HepG2 (cell line): ENCODE measurements around the gene PHACTR1. TPM values are rescaled to one million over a fixed set of nuclear protein-coding genes. Genes with fewer than 3 reads are reported as not detected.

ENCODE experiments used
- ATAC-seq: fragments of 200-7000 bp; cut with Tn5 transposase; 3 replicates; pipeline ENCODE4 v1.9.1; 2020; ENCODE audit warnings: mild to moderate bottlenecking, moderate library complexity
- BruUV-seq: library from RNA; stranded (reverse); fragments of 400-500 nt; replicated peaks from 2 replicates; lab custom pipeline; 2021; lab: Mats Ljungman, UMichigan
- CTCF ChIA-PET: fragments of 300-600 bp; formaldehyde crosslinking; extraction: SDS; loops from one replicate; lab custom pipeline; 2021; ENCODE audit warnings: low total read pairs, inconsistent platforms, low intra/inter-chr PET ratio; lab: Yijun Ruan, JAX
- POLR2A ChIA-PET: fragments of 350-600 bp; sonication (Branson Sonifier 250); formaldehyde crosslinking; loops from one replicate; lab custom pipeline; 2020; ENCODE audit warnings: antibody characterized with exemption, inconsistent platforms; lab: Yijun Ruan, JAX
- DNase-seq: peaks from one replicate; pipeline ENCODE4 v3.0.0-alpha.2; 2015; ENCODE audit warnings: low spot score
- FAIRE-seq: peaks from 3 replicates; lab custom pipeline; 2011; peaks lifted over from hg19 to GRCh38; lab: Jason Lieb, UNC
- H2AFZ ChIP-seq: one replicate; pipeline ENCODE4 v1.6.1; 2011; ENCODE audit warnings: low read length, inconsistent platforms
- H3K27ac ChIP-seq: fragments of 300-600 bp; 3 replicates; pipeline ENCODE4 v1.8.0; 2011; ENCODE audit warnings: mixed run types, mild to moderate bottlenecking, mixed read lengths, low read length, inconsistent platforms; ENCODE audit not compliant: insufficient read depth; ENCODE audit errors: extremely low read length
- H3K27me3 ChIP-seq, 2 experiments: fragments of 200-600 bp in 1 of 2; 2 replicates in 1 of 2; 3 replicates in 1 of 2; pipeline versions ENCODE4 v1.6.0 to v1.8.0; 2011; ENCODE audit warnings: low read length in 2 of 2, mild to moderate bottlenecking in 2 of 2, moderate library complexity in 2 of 2, inconsistent platforms in 1 of 2; ENCODE audit not compliant: insufficient read depth in 2 of 2, control insufficient read depth in 1 of 2
- H3K36me3 ChIP-seq, 2 experiments: fragments of 200-600 bp in 1 of 2; replicated peaks in 1 of 2; 2 replicates in 1 of 2; 3 replicates in 1 of 2; pipeline versions ENCODE4 v1.5.1 to v1.8.0; 2011; ENCODE audit warnings: low read length in 2 of 2, inconsistent platforms in 1 of 2; ENCODE audit not compliant: insufficient read depth in 2 of 2, control insufficient read depth in 1 of 2
- H3K4me1 ChIP-seq: 2 replicates; pipeline ENCODE4 v1.5.1; 2012; ENCODE audit warnings: low read length, inconsistent platforms; ENCODE audit not compliant: insufficient read depth
- H3K4me2 ChIP-seq: 2 replicates; pipeline ENCODE4 v1.6.0; 2011; ENCODE audit warnings: low read depth, low read length, inconsistent platforms
- H3K4me3 ChIP-seq, 3 experiments: fragments of 200-600 bp in 1 of 3; sonication (generic), shearing (Covaris generic) in 1 of 3; replicated peaks in 1 of 3; 2 replicates each; pipeline ENCODE4 v1.5.1; 2011 to 2016; ENCODE audit warnings: low read length in 3 of 3, inconsistent platforms in 2 of 3, low read depth in 2 of 3, mild to moderate bottlenecking in 2 of 3, control low read depth in 1 of 3, mixed read lengths in 1 of 3; ENCODE audit not compliant: insufficient read depth in 1 of 3
- H3K79me2 ChIP-seq: one replicate; pipeline ENCODE4 v1.6.1; 2011; ENCODE audit warnings: low read length, inconsistent platforms; ENCODE audit not compliant: insufficient read depth
- H3K9ac ChIP-seq: 2 replicates; pipeline ENCODE4 v1.6.0; 2011; ENCODE audit warnings: mild to moderate bottlenecking, low read depth, low read length, inconsistent platforms; ENCODE audit not compliant: insufficient read depth
- H3K9me3 ChIP-seq: 2 replicates; pipeline ENCODE4 v1.5.1; 2012; ENCODE audit warnings: mild to moderate bottlenecking, low read length
- H4K20me1 ChIP-seq: 2 replicates; pipeline ENCODE4 v1.6.0; 2011; ENCODE audit warnings: inconsistent platforms, mild to moderate bottlenecking, low read length, moderate library complexity; ENCODE audit not compliant: insufficient read depth
- JUNB ChIP-seq: sonication (generic); formaldehyde crosslinking; IDR thresholded peaks from 2 replicates; pipeline ENCODE4 v1.8.0; 2022; ENCODE audit warnings: missing genetic modification reagents, mild to moderate bottlenecking, borderline replicate concordance
- LCORL ChIP-seq, 2 experiments: fragments of 450-650 bp in 1 of 2; sonication (generic) in 1 of 2; formaldehyde crosslinking in 1 of 2; IDR thresholded peaks; 2 replicates each; pipeline versions ENCODE4 v1.5.0 to v1.6.1; 2017 to 2020; ENCODE audit warnings: antibody characterized with exemption in 1 of 2, missing genetic modification reagents in 1 of 2
- NRL ChIP-seq: sonication (generic); formaldehyde crosslinking; IDR thresholded peaks from 2 replicates; pipeline ENCODE4 v1.5.0; 2020; ENCODE audit warnings: missing genetic modification reagents, mild to moderate bottlenecking, moderate library complexity, borderline replicate concordance
- POLR2A ChIP-seq, 2 experiments: IDR thresholded peaks; 2 replicates each; pipeline ENCODE4 v1.6.1; 2011; ENCODE audit warnings: low read depth in 2 of 2, low read length in 2 of 2, mild to moderate bottlenecking in 1 of 2, moderate library complexity in 1 of 2; ENCODE audit not compliant: insufficient read depth in 1 of 2
- ZFP1 ChIP-seq: IDR thresholded peaks from 2 replicates; pipeline ENCODE4 v1.6.1; 2016
- ZMAT3 ChIP-seq: sonication (generic); formaldehyde crosslinking; conservative IDR thresholded peaks from 2 replicates; pipeline ENCODE4 v1.7.0; 2021; ENCODE audit warnings: missing genetic modification reagents
- ZNF136 ChIP-seq: sonication (generic); formaldehyde crosslinking; IDR thresholded peaks from 2 replicates; pipeline ENCODE4 v1.8.1; 2022; ENCODE audit warnings: low read depth, mild to moderate bottlenecking, moderate library complexity, missing genetic modification reagents
- ZNF431 ChIP-seq: sonication (generic); formaldehyde crosslinking; IDR thresholded peaks from 2 replicates; pipeline ENCODE4 v1.9.0; 2022; ENCODE audit warnings: missing genetic modification reagents, low read depth, mild to moderate bottlenecking, borderline replicate concordance
- ZNF672 ChIP-seq: sonication (generic); formaldehyde crosslinking; IDR thresholded peaks from 2 replicates; pipeline ENCODE4 v1.8.1; 2022; ENCODE audit warnings: missing genetic modification reagents
- WGBS: methylation state at CpG from one replicate; pipeline ENCODE4 v1.1.6; 2017; ENCODE audit warnings: low lambda C conversion rate; 5-methylcytosine and 5-hydroxymethylcytosine counted together
- in situ Hi-C: cut with HindIII; loops from 2 replicates; pipeline ENCODE4 v1.10.0; 2017; ENCODE audit warnings: low pct_unique_long_range_greater_than_20kb; ENCODE audit not compliant: extremely low pct_ligation_motif_present
- intact Hi-C: fragments of 100-400 bp; cut with micrococcal nuclease; formaldehyde crosslinking; loops from one replicate; pipeline ENCODE4 v1.10.0; 2022; ENCODE audit not compliant: unreplicated experiment
- polyA plus RNA-seq, 8 experiments: library from polyadenylated mRNA; depleted of rRNA in 3 of 8; stranded (reverse) in 7 of 8; unstranded in 1 of 8; fragments of >200 nt; fragmentation: Illumina TruSeq in 4 of 8; extraction: Trizol in 4 of 8; gene quantifications; 2 replicates each; pipeline versions ENCODE4 v1.2.1 to v1.2.3, GENCODE V29; 2011 to 2016; ENCODE audit warnings: low read depth in 4 of 8, missing spikeins in 1 of 8, mixed read lengths in 1 of 8; ENCODE audit not compliant: insufficient read depth in 1 of 8
- total RNA-seq, 5 experiments: library from RNA; depleted of rRNA; stranded (reverse); fragments of >200 nt; fragmentation: Illumina TruSeq; extraction: Trizol; gene quantifications; 2 replicates each; pipeline ENCODE4 v1.2.3, GENCODE V29; 2016; ENCODE audit warnings: low read depth in 1 of 5
- TF ChIP-seq, protein P1 (sequence below): sonication (generic); formaldehyde crosslinking; IDR thresholded peaks from 2 replicates; pipeline ENCODE4 v1.5.0; 2020; ENCODE audit warnings: missing genetic modification reagents, mild to moderate bottlenecking, borderline replicate concordance
- TF ChIP-seq, protein P2 (sequence below): sonication (generic); formaldehyde crosslinking; IDR thresholded peaks from 2 replicates; pipeline ENCODE4 v1.8.1; 2023; ENCODE audit warnings: mild to moderate bottlenecking, moderate library complexity, missing genetic modification reagents
- TF ChIP-seq, protein P3 (sequence below): sonication (generic); formaldehyde crosslinking; IDR thresholded peaks from 2 replicates; pipeline ENCODE4 v1.4.0; 2020; ENCODE audit warnings: missing genetic modification reagents, borderline replicate concordance
- TF ChIP-seq, protein P4 (sequence below): sonication (generic); formaldehyde crosslinking; IDR thresholded peaks from 2 replicates; pipeline ENCODE4 v1.9.0; 2021; ENCODE audit warnings: missing genetic modification reagents, mild to moderate bottlenecking, borderline replicate concordance
- TF ChIP-seq, protein P5 (sequence below), 2 experiments: IDR thresholded peaks; 2 replicates each; pipeline ENCODE4 v1.6.1; 2011 to 2012; ENCODE audit warnings: low read length in 2 of 2, borderline replicate concordance in 1 of 2, low read depth in 1 of 2, mild to moderate bottlenecking in 1 of 2, moderate library complexity in 1 of 2

Gene PHACTR1
- total and polyA plus RNA-seq, 2 of the 13 experiments (the other 11 are each of a cell fraction or from before 2014, with no cell fraction given): 0.09 TPM; not detected in 1

DNA sequence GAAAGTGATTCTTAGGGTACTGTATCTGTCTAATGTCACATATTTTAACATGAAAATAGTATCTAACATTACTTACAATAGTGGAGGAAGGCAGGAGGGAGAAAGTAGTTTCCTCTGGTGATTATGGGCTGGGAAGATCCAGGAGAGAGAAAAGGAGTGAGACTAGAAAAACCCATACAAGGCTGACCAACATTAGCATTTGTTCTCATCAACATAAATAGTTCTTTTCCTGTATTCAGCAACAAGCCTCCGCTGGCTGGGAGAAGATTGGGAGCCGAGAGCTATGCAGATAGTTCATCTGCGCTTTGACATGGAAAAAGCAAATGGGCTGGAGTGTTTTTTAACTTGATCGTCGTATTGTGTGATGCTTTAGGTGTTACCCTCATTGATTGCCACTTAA is 239.4 kb downstream of the PHACTR1 start:
- Histone ChIP-seq H3K4me2 (no peak overlapping the region), H4K20me1 (no peaks in the 10 kb centered on the region), H3K27me3 (peaks cover 7 to 45% of the 10 kb centered on the region in 2 experiments), H2AFZ (no peak overlapping the region), H3K27ac (no peak overlapping the region), H3K9ac (no peak overlapping the region), H3K36me3 (no peaks in the 10 kb centered on the region), H3K9me3 (no peaks in the 10 kb centered on the region), H3K4me3 (no peak overlapping the region), H3K4me1 (0 out of 2 replicates have a peak, but pooled peaks cover 9% of the 10 kb centered on the region), H3K79me2 (no peaks in the 10 kb centered on the region)
- ChIA-PET CTCF (no interaction called here), POLR2A (no interaction called here)
- no TSS peak for BruUV-seq
- in situ Hi-C loops (no loop called here), intact Hi-C loops (no loop called here)
- no peak for ATAC-seq
- WGBS: 56% methylated on average over 5 of the region's 5 CpGs
- no peak for DNase-seq
- no peak for FAIRE-seq
- TF ChIP-seq JUNB (CRISPR knock-in tag) (no peak), ZNF431 (no peak), ZNF136 (CRISPR knock-in tag) (no peak), POLR2A (IDR thresholded peaks at IDR 0.05; ENCODE audit: insufficient read depth in 1 of 2, low read depth in 2 of 2, low read length in 2 of 2) (no peak), ZNF672 (CRISPR knock-in tag) (no peak), NRL (CRISPR knock-in tag) (no peak), ZFP1 (CRISPR knock-in tag) (no peak), LCORL (IDR thresholded peaks at IDR 0.05) (no peak), LCORL (CRISPR knock-in tag; IDR thresholded peaks at IDR 0.05) (no peak), ZMAT3 (CRISPR knock-in tag) (no peak)
- TF ChIP-seq, protein P1, sequence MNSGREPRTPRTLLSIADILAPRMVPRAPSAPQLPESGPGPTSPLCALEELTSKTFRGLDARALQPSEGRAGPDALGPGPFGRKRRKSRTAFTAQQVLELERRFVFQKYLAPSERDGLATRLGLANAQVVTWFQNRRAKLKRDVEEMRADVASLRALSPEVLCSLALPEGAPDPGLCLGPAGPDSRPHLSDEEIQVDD (CRISPR knock-in tag): no peak
- TF ChIP-seq, protein P2, sequence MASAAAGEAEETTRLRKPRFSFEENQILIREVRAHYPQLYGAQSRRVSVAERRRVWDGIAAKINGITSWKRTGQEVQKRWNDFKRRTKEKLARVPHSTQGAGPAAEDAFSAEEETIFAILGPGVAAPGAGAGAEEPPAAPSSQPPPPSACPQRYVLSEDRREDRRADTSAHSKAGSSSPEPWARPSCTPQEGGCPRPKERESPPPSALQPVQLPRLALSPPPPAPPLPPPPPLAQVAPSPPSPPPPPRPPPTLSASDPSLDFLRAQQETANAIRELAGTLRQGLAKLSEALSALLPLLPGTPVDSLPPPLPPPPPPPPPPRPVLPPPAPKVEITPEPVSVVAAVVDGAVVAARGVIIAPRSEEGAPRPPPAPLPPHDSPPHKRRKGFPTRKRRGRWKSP (CRISPR knock-in tag): no peak
- TF ChIP-seq, protein P3, sequence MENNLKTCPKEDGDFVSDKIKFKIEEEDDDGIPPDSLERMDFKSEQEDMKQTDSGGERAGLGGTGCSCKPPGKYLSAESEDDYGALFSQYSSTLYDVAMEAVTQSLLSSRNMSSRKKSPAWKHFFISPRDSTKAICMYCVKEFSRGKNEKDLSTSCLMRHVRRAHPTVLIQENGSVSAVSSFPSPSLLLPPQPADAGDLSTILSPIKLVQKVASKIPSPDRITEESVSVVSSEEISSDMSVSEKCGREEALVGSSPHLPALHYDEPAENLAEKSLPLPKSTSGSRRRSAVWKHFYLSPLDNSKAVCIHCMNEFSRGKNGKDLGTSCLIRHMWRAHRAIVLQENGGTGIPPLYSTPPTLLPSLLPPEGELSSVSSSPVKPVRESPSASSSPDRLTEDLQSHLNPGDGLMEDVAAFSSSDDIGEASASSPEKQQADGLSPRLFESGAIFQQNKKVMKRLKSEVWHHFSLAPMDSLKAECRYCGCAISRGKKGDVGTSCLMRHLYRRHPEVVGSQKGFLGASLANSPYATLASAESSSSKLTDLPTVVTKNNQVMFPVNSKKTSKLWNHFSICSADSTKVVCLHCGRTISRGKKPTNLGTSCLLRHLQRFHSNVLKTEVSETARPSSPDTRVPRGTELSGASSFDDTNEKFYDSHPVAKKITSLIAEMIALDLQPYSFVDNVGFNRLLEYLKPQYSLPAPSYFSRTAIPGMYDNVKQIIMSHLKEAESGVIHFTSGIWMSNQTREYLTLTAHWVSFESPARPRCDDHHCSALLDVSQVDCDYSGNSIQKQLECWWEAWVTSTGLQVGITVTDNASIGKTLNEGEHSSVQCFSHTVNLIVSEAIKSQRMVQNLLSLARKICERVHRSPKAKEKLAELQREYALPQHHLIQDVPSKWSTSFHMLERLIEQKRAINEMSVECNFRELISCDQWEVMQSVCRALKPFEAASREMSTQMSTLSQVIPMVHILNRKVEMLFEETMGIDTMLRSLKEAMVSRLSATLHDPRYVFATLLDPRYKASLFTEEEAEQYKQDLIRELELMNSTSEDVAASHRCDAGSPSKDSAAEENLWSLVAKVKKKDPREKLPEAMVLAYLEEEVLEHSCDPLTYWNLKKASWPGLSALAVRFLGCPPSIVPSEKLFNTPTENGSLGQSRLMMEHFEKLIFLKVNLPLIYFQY (CRISPR knock-in tag): no peak
- TF ChIP-seq, protein P4, sequence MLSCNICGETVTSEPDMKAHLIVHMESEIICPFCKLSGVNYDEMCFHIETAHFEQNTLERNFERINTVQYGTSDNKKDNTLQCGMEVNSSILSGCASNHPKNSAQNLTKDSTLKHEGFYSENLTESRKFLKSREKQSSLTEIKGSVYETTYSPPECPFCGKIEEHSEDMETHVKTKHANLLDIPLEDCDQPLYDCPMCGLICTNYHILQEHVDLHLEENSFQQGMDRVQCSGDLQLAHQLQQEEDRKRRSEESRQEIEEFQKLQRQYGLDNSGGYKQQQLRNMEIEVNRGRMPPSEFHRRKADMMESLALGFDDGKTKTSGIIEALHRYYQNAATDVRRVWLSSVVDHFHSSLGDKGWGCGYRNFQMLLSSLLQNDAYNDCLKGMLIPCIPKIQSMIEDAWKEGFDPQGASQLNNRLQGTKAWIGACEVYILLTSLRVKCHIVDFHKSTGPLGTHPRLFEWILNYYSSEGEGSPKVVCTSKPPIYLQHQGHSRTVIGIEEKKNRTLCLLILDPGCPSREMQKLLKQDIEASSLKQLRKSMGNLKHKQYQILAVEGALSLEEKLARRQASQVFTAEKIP (CRISPR knock-in tag): no peak
- TF ChIP-seq, protein P5, sequence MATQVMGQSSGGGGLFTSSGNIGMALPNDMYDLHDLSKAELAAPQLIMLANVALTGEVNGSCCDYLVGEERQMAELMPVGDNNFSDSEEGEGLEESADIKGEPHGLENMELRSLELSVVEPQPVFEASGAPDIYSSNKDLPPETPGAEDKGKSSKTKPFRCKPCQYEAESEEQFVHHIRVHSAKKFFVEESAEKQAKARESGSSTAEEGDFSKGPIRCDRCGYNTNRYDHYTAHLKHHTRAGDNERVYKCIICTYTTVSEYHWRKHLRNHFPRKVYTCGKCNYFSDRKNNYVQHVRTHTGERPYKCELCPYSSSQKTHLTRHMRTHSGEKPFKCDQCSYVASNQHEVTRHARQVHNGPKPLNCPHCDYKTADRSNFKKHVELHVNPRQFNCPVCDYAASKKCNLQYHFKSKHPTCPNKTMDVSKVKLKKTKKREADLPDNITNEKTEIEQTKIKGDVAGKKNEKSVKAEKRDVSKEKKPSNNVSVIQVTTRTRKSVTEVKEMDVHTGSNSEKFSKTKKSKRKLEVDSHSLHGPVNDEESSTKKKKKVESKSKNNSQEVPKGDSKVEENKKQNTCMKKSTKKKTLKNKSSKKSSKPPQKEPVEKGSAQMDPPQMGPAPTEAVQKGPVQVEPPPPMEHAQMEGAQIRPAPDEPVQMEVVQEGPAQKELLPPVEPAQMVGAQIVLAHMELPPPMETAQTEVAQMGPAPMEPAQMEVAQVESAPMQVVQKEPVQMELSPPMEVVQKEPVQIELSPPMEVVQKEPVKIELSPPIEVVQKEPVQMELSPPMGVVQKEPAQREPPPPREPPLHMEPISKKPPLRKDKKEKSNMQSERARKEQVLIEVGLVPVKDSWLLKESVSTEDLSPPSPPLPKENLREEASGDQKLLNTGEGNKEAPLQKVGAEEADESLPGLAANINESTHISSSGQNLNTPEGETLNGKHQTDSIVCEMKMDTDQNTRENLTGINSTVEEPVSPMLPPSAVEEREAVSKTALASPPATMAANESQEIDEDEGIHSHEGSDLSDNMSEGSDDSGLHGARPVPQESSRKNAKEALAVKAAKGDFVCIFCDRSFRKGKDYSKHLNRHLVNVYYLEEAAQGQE (IDR thresholded peaks at IDR 0.05; ENCODE audit: borderline replicate concordance in 1 of 2, low read depth in 1 of 2, low read length in 2 of 2): no peak
